Uterus (tissue), 4 donors: ENCODE data around the gene EFCAB12. TPM values are rescaled to one million over a fixed set of nuclear protein-coding genes. Genes with fewer than 3 reads are reported as not detected.

Source experiments
- DNase-seq, 2 donors: peaks; one replicate each; pipeline ENCODE4 v3.0.0-alpha.2; 2019 to 2020
- H3K27ac ChIP-seq, 2 donors: fragments of 200-600 bp; sonication (generic); 1 replicate in 1 of 2; 2 replicates in 1 of 2; pipeline ENCODE4 v1.5.1; 2016 to 2018
- H3K27me3 ChIP-seq, 2 donors: fragments of 200-600 bp; sonication (generic); one replicate each; pipeline ENCODE4 v1.5.1; 2018 to 2019; ENCODE audit warnings: control low read depth in 1 of 2
- H3K36me3 ChIP-seq, 2 donors: fragments of 200-600 bp; sonication (generic); one replicate each; pipeline ENCODE4 v1.5.1; 2019; ENCODE audit warnings: control low read depth in 1 of 2
- H3K4me1 ChIP-seq, 2 donors: fragments of 200-600 bp; sonication (generic); one replicate each; pipeline ENCODE4 v1.5.1; 2018 to 2019; ENCODE audit warnings: control low read depth in 1 of 2
- H3K4me3 ChIP-seq, 2 donors: fragments of 200-600 bp; sonication (generic); 1 replicate in 1 of 2; 2 replicates in 1 of 2; pipeline ENCODE4 v1.5.1; 2018 to 2019; ENCODE audit warnings: mild to moderate bottlenecking in 1 of 2
- H3K9me3 ChIP-seq, 2 donors: fragments of 200-600 bp; sonication (generic); one replicate each; pipeline ENCODE4 v1.5.1; 2019; ENCODE audit warnings: control low read depth in 1 of 2
- CTCF ChIP-seq, 4 experiments: fragments of 200-600 bp in 2 of 4; fragments of 450-650 bp in 2 of 4; sonication (generic) in 2 of 4; IDR thresholded peaks; one replicate each; pipeline ENCODE4 v1.5.1; 2016 to 2019; ENCODE audit warnings: antibody characterized with exemption in 4 of 4, mild to moderate bottlenecking in 2 of 4, moderate library complexity in 1 of 4
- POLR2A ChIP-seq, 2 donors: fragments of 450-650 bp; IDR thresholded peaks; one replicate each; pipeline ENCODE4 v1.6.1; 2016; ENCODE audit warnings: antibody characterized with exemption in 2 of 2, mild to moderate bottlenecking in 1 of 2, moderate library complexity in 1 of 2
- intact Hi-C: fragments of 100-400 bp; cut with DNase I; formaldehyde crosslinking; loops from one replicate; pipeline ENCODE4 v1.15.1; 2023; ENCODE audit warnings: low total_unique reads
- total RNA-seq, 4 donors: library from RNA; depleted of rRNA in 3 of 4; stranded (reverse); fragments of >200 nt in 3 of 4; gene quantifications; one replicate each; pipeline versions ENCODE4 v1.1.0 to v1.2.4, GENCODE V29; 2014 to 2023
- donor health status: DM: yes; HTN: yes; CAD: no.

The EFCAB12 gene
- total RNA-seq, 4 donors from 2014 or later = under 0.01 to 0.76 (median 0.41) TPM; not detected in 1

GRCh38 chr3:129425619-129426018 is 2.8 kb downstream of the EFCAB12 start:
- DNase-seq = no peak
- Histone ChIP-seq H3K36me3 (no peaks in the 10 kb centered on the region), H3K4me1 (peaks cover 0 to 6% of the 10 kb centered on the region in 2 donors), H3K27ac (no peak overlapping the region), H3K9me3 (no peaks in the 10 kb centered on the region), H3K4me3 (no peak overlapping the region), H3K27me3 (no peaks in the 10 kb centered on the region)
- TF ChIP-seq POLR2A (IDR thresholded peaks at IDR 0.05) = no peak
- no peak for TF ChIP-seq CTCF (IDR thresholded peaks at IDR 0.05)
- intact Hi-C loops = no loop called here

- intact Hi-C loops = no loop called here
- Histone ChIP-seq H3K4me1 (peaks cover 0 to 6% of the 10 kb centered on the region in 2 donors), H3K27me3 (no peaks in the 10 kb centered on the region), H3K9me3 (no peaks in the 10 kb centered on the region), H3K27ac (no peak overlapping the region), H3K36me3 (no peaks in the 10 kb centered on the region), H3K4me3 (no peak overlapping the region)
- TF ChIP-seq POLR2A (IDR thresholded peaks at IDR 0.05) (no peak), CTCF (IDR thresholded peaks at IDR 0.05) (no peak)
- no peak for DNase-seq
These were observed 3.2 kb downstream of the EFCAB12 start for GRCh38 chr3:129425213-129425612.

GRCh38 chr3:129424185-129424841 is 4.1 kb downstream of the EFCAB12 start:
- no peak overlapping the region for H3K4me3 ChIP-seq
- H3K27ac ChIP-seq = no peak overlapping the region
- DNase-seq = no peak
- no peaks in the 10 kb centered on the region for H3K36me3 ChIP-seq
- H3K27me3 ChIP-seq = no peaks in the 10 kb centered on the region
- peaks cover 0 to 6% of the 10 kb centered on the region in 2 donors for H3K4me1 ChIP-seq
- H3K9me3 ChIP-seq = no peaks in the 10 kb centered on the region
- TF ChIP-seq CTCF (IDR thresholded peaks at IDR 0.05) (no peak), POLR2A (IDR thresholded peaks at IDR 0.05) (no peak)
- intact Hi-C loops = no loop called here

GRCh38 chr3:129422897-129423296 is 5.5 kb downstream of the EFCAB12 start:
- Histone ChIP-seq H3K27ac (no peak overlapping the region), H3K9me3 (no peaks in the 10 kb centered on the region), H3K4me3 (no peak overlapping the region), H3K27me3 (no peaks in the 10 kb centered on the region), H3K36me3 (no peaks in the 10 kb centered on the region), H3K4me1 (peaks cover 0 to 2% of the 10 kb centered on the region in 2 donors)
- intact Hi-C loops = no loop called here
- TF ChIP-seq CTCF (IDR thresholded peaks at IDR 0.05) = no peak
- TF ChIP-seq POLR2A (IDR thresholded peaks at IDR 0.05) = no peak
- no peak for DNase-seq

- Histone ChIP-seq H3K36me3 (no peaks in the 10 kb centered on the region), H3K9me3 (no peaks in the 10 kb centered on the region), H3K4me3 (no peak overlapping the region), H3K27ac (no peak overlapping the region), H3K4me1 (no peaks in the 10 kb centered on the region), H3K27me3 (no peaks in the 10 kb centered on the region)
- DNase-seq = no peak
- intact Hi-C loops = no loop called here
- TF ChIP-seq POLR2A (IDR thresholded peaks at IDR 0.05) (no peak), CTCF (IDR thresholded peaks at IDR 0.05) (no peak)
These were observed 6.3 kb downstream of the EFCAB12 start for GRCh38 chr3:129421988-129422745.
